Breast epithelium (tissue), 3 donors: ENCODE data around the gene ADGRB2.

ENCODE experiments used
- POLR2AphosphoS5 ChIP-seq, 3 donors: sonication (generic); formaldehyde crosslinking; IDR thresholded peaks; one replicate each; pipeline ENCODE4 v1.6.1; 2017; ENCODE audit warnings: antibody characterized with exemption in 3 of 3
- TF ChIP-seq, protein P1 (sequence below), 3 donors: fragments of 450-650 bp; IDR thresholded peaks; one replicate each; pipeline ENCODE4 v1.5.1; 2016 to 2017; ENCODE audit warnings: antibody characterized with exemption in 3 of 3, mild to moderate bottlenecking in 3 of 3, moderate library complexity in 3 of 3

DNA sequence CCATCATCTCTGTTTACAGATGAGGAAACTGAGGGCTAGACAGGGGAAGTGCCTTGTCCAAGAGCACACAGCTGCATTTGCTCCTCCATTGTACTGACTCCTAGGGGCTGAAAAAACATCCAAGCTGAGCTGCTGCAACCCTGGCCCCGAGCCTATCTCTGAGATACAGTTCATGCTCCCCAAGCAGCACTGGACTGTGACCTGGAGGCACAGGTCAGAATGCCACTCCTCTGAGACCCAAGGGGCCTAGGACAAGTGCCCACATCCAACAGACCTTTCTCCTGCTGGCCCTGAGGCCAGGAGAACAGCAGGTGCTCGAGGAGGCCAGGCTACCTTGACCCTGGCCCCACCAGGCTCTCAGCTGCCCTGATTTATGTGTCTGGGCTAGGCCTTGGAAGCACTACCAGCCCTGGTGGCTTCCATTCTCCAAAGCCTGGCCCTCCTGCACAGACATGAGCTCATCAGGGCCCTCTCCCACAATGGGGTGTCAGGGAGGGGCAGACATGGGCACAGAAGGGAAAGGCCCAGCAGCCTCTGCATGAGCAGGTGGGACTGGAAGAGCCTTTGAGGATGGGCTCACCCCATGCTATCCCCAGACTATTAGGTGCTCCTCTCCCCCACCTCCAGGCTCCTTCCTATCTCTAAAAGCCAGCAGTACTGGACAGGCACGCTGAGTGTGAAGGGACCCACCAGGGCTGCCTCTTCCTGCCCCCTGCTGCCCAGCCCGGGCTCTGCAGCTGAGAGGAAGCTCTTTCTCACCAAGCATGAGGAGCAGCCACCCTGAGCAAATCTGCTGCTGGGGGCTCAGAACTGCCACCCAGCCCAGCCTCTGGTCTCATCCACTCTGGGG is 18.8 kb downstream of the ADGRB2 start:
- TF ChIP-seq, protein P1, sequence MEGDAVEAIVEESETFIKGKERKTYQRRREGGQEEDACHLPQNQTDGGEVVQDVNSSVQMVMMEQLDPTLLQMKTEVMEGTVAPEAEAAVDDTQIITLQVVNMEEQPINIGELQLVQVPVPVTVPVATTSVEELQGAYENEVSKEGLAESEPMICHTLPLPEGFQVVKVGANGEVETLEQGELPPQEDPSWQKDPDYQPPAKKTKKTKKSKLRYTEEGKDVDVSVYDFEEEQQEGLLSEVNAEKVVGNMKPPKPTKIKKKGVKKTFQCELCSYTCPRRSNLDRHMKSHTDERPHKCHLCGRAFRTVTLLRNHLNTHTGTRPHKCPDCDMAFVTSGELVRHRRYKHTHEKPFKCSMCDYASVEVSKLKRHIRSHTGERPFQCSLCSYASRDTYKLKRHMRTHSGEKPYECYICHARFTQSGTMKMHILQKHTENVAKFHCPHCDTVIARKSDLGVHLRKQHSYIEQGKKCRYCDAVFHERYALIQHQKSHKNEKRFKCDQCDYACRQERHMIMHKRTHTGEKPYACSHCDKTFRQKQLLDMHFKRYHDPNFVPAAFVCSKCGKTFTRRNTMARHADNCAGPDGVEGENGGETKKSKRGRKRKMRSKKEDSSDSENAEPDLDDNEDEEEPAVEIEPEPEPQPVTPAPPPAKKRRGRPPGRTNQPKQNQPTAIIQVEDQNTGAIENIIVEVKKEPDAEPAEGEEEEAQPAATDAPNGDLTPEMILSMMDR (IDR thresholded peaks at IDR 0.05), result peak; percentile 28 to 61 (median 55)
- TF ChIP-seq POLR2AphosphoS5 (IDR thresholded peaks at IDR 0.05), result no peak
